GM12878 (cell line): ENCODE results near the gene DCAF8. TPM values are rescaled to one million over a fixed set of nuclear protein-coding genes. Genes with fewer than 3 reads are reported as not detected.

Experiments
- ATAC-seq: fragments of 200-7000 bp; cut with Tn5 transposase; 3 replicates; pipeline ENCODE4 v1.9.1; 2020; ENCODE audit warnings: mild to moderate bottlenecking, moderate library complexity
- BruUV-seq: library from RNA; stranded (reverse); fragments of 400-500 nt; replicated peaks from 2 replicates; lab custom pipeline; 2021; lab: Mats Ljungman, UMichigan
- CTCF ChIA-PET: fragments of 300-600 bp; sonication (Branson Sonifier 250); formaldehyde crosslinking; extraction: SDS; loops from one replicate; lab custom pipeline; 2021; ENCODE audit warnings: inconsistent platforms; lab: Yijun Ruan, JAX
- POLR2A ChIA-PET: fragments of 350-600 bp; formaldehyde crosslinking; extraction: SDS; loops from one replicate; lab custom pipeline; 2021; ENCODE audit warnings: inconsistent platforms; lab: Charles Lee
- RAD21 ChIA-PET: fragments of 300-600 bp; sonication (Branson Sonifier 250); formaldehyde crosslinking; loops from one replicate; lab custom pipeline; 2023; ENCODE audit warnings: antibody characterized with exemption; ENCODE audit not compliant: unreplicated experiment; lab: Charles Lee
- SMC1A ChIA-PET: fragments of 300-600 bp; sonication (Branson Sonifier 250); formaldehyde crosslinking; loops from one replicate; lab custom pipeline; 2023; ENCODE audit not compliant: unreplicated experiment, uncharacterized antibody; lab: Charles Lee
- DNase-seq: peaks from one replicate; pipeline ENCODE4 v3.0.0-alpha.2; 2011; ENCODE audit warnings: low read depth, low spot score
- FAIRE-seq: peaks from 3 replicates; lab custom pipeline; 2011; peaks lifted over from hg19 to GRCh38; lab: Jason Lieb, UNC
- H2AFZ ChIP-seq: 2 replicates; pipeline ENCODE4 v1.6.0; 2011; ENCODE audit warnings: low read depth, low read length, control low read depth; ENCODE audit not compliant: control insufficient read depth
- H3K27ac ChIP-seq: 2 replicates; pipeline ENCODE4 v1.5.1; 2011; ENCODE audit warnings: control low read depth; ENCODE audit not compliant: control insufficient read depth, insufficient read depth
- H3K27me3 ChIP-seq, 2 experiments: replicated peaks in 1 of 2; 2 replicates each; pipeline versions ENCODE4 v1.6.0 to v1.6.1; 2011; ENCODE audit warnings: low read length in 1 of 2; ENCODE audit not compliant: control insufficient read depth in 2 of 2, insufficient read depth in 2 of 2
- H3K36me3 ChIP-seq, 2 experiments: 2 replicates each; pipeline ENCODE4 v1.5.1; 2011; ENCODE audit warnings: low read length in 1 of 2; ENCODE audit not compliant: control insufficient read depth in 2 of 2, insufficient read depth in 2 of 2
- H3K4me1 ChIP-seq: 2 replicates; pipeline ENCODE4 v1.6.1; 2011; ENCODE audit warnings: mild to moderate bottlenecking, low read length, moderate library complexity, mixed read lengths; ENCODE audit not compliant: control insufficient read depth, insufficient read depth
- H3K4me2 ChIP-seq: 2 replicates; pipeline ENCODE4 v1.6.0; 2011; ENCODE audit warnings: control low read depth; ENCODE audit not compliant: control insufficient read depth, insufficient read depth
- H3K4me3 ChIP-seq: fragments of 200-600 bp; sonication (generic); 2 replicates; pipeline ENCODE4 v1.5.1; 2016
- H3K79me2 ChIP-seq: 2 replicates; pipeline ENCODE4 v1.6.0; 2011; ENCODE audit warnings: low read length; ENCODE audit not compliant: control insufficient read depth, insufficient read depth
- H3K9ac ChIP-seq: 2 replicates; pipeline ENCODE4 v1.8.0; 2011; ENCODE audit warnings: low read length, control low read depth, mixed read lengths; ENCODE audit not compliant: control insufficient read depth, insufficient read depth
- H3K9me3 ChIP-seq: replicated peaks from 3 replicates; pipeline ENCODE4 v1.5.1; 2011; ENCODE audit warnings: mild to moderate bottlenecking, low read length; ENCODE audit not compliant: control insufficient read depth, insufficient read depth
- H4K20me1 ChIP-seq: 2 replicates; pipeline ENCODE4 v1.6.0; 2011; ENCODE audit not compliant: control insufficient read depth, insufficient read depth
- CREB1 ChIP-seq: IDR thresholded peaks from 2 replicates; pipeline ENCODE4 v1.6.1; 2012; ENCODE audit warnings: low read depth, mild to moderate bottlenecking, inconsistent platforms
- ESRRA ChIP-seq: IDR thresholded peaks from 2 replicates; pipeline ENCODE4 v1.6.1; 2012; ENCODE audit warnings: mild to moderate bottlenecking, low read length, improper control_type of control experiment
- IRF5 ChIP-seq: fragments of 450-650 bp; IDR thresholded peaks from 2 replicates; pipeline ENCODE4 v1.6.1; 2017; ENCODE audit warnings: borderline replicate concordance
- KDM1A ChIP-seq: fragments of 200-600 bp; sonication (generic); IDR thresholded peaks from 2 replicates; pipeline ENCODE4 v1.6.1; 2016; ENCODE audit warnings: borderline replicate concordance
- NFXL1 ChIP-seq: fragments of 450-650 bp; IDR thresholded peaks from 2 replicates; pipeline ENCODE4 v1.6.1; 2017; ENCODE audit warnings: antibody characterized with exemption, mild to moderate bottlenecking, borderline replicate concordance
- POLR2A ChIP-seq: IDR thresholded peaks from 2 replicates; pipeline ENCODE4 v1.6.1; 2011; ENCODE audit warnings: low read depth, mild to moderate bottlenecking, low read length
- POLR2AphosphoS5 ChIP-seq: IDR thresholded peaks from 2 replicates; pipeline ENCODE4 v1.6.1; 2011; ENCODE audit warnings: mild to moderate bottlenecking, low read length, inconsistent platforms
- RAD21 ChIP-seq: IDR thresholded peaks from 2 replicates; pipeline ENCODE4 v1.6.1; 2011; ENCODE audit warnings: mild to moderate bottlenecking, low read depth, low read length, moderate library complexity; ENCODE audit not compliant: insufficient read depth
- RAD51 ChIP-seq: fragments of 450-650 bp; IDR thresholded peaks from 2 replicates; pipeline ENCODE4 v1.6.1; 2016; ENCODE audit warnings: moderate library complexity, mild to moderate bottlenecking, inconsistent platforms
- SMAD5 ChIP-seq: IDR thresholded peaks from 2 replicates; pipeline ENCODE4 v1.6.1; 2016; ENCODE audit warnings: antibody characterized with exemption, low read depth
- ZNF687 ChIP-seq: fragments of 450-650 bp; IDR thresholded peaks from 2 replicates; pipeline ENCODE4 v1.6.1; 2017; ENCODE audit warnings: mild to moderate bottlenecking, moderate library complexity
- WGBS: methylation state at CpG from one replicate; pipeline ENCODE4 v1.1.6; 2016; ENCODE audit warnings: low lambda C conversion rate; ENCODE audit not compliant: insufficient replicate concordance, insufficient coverage; ENCODE audit errors: missing lambda C conversion rate; 5-methylcytosine and 5-hydroxymethylcytosine counted together
- in situ Hi-C: fragments of 300-500 bp; cut with MboI; formaldehyde crosslinking; loops from 9 replicates; pipeline ENCODE4 v1.14.3; 2018; ENCODE audit warnings: mixed read lengths
- intact Hi-C: fragments of 100-400 bp; cut with micrococcal nuclease; formaldehyde crosslinking; loops from one replicate; pipeline ENCODE4 v1.14.2; 2022; ENCODE audit not compliant: unreplicated experiment
- polyA plus RNA-seq, 11 experiments: library from polyadenylated mRNA; depleted of rRNA in 4 of 11; unstranded in 6 of 11; stranded (reverse) in 5 of 11; fragments of >200 nt; fragmentation: Nextera tagmentation in 4 of 11; fragmentation: Illumina TruSeq in 1 of 11; extraction: Ambion mirVana in 4 of 11; extraction: Trizol in 1 of 11; gene quantifications; 1 replicate in 1 of 11; 2 replicates in 10 of 11; pipeline versions ENCODE4 v1.2.1 to v1.2.3, GENCODE V29; 2011 to 2016; ENCODE audit warnings: inconsistent platforms in 2 of 11, missing spikeins in 2 of 11, low read depth in 1 of 11
- total RNA-seq, 4 experiments: library from RNA; depleted of rRNA in 3 of 4; stranded (reverse); fragments of >200 nt in 3 of 4; fragmentation: Illumina TruSeq in 1 of 4; extraction: Trizol in 1 of 4; gene quantifications; 2 replicates each; pipeline versions ENCODE4 v1.2.1 to v1.2.3, GENCODE V29; 2013 to 2021

The DCAF8 gene
- total and polyA plus RNA-seq, 10 of the 15 experiments (the other 5 are each of a cell fraction or from before 2014, with no cell fraction given) = 10.4 to 152 (median 84.6) TPM

- no peak overlapping the region for H3K4me2 ChIP-seq
- FAIRE-seq = no peak
- H3K4me3 ChIP-seq = no peak overlapping the region
- in situ Hi-C loops (no loop called here), intact Hi-C loops (no loop called here)
- no peak overlapping the region for H3K27ac ChIP-seq
- no peak for TF ChIP-seq POLR2AphosphoS5
- no peak for TF ChIP-seq ESRRA
- TF ChIP-seq NFXL1 = no peak
- no peak for TF ChIP-seq RAD21
- no peak for TF ChIP-seq SMAD5
- TF ChIP-seq CREB1 = no peak
- 0 out of 2 replicates have a peak, but pooled peaks have one; percentile 25 for TF ChIP-seq POLR2A
- 0 out of 2 replicates have a peak, but pooled peaks have one; percentile 22 for TF ChIP-seq RAD51
- TF ChIP-seq IRF5 = no peak
- TF ChIP-seq ZNF687 = peak; percentile 55; the same call in 1 of the 2 replicates
- no peak for TF ChIP-seq KDM1A
- H3K79me2 ChIP-seq = no peaks in the 10 kb centered on the region
- POLR2A ChIA-PET = no interaction called here
- SMC1A ChIA-PET = interaction anchor here (1.1 to 1.3 kb wide), 2 partner anchors 13 to 75 kb away, joined by 3 to 4 read pairs; partner anchors contain the start of gene CASQ1
- H2AFZ ChIP-seq = no peak overlapping the region; the same call in 1 of the 2 replicates
- no peaks in the 10 kb centered on the region for H3K9me3 ChIP-seq
- 64% methylated on average over 2 of the region's 2 CpGs for WGBS
- H3K4me1 ChIP-seq = no peaks in the 10 kb centered on the region; the same call in 1 of the 2 replicates
- no TSS peak for BruUV-seq
- RAD21 ChIA-PET = interaction anchor here (0.9 to 1.7 kb wide), 2 partner anchors 8 to 15 kb away, joined by 3 to 4 read pairs; no protein-coding TSS in a partner anchor
- no peak overlapping the region for H3K9ac ChIP-seq
- peak; percentile 68 for ATAC-seq
- no peak for DNase-seq
- no peaks in the 10 kb centered on the region for H4K20me1 ChIP-seq
- no peaks in the 10 kb centered on the region for H3K36me3 ChIP-seq
- CTCF ChIA-PET = interaction anchor here (1.0 to 1.5 kb wide), 3 partner anchors 15 to 75 kb away, joined by 4 to 6 read pairs (median 5); no protein-coding TSS in a partner anchor
- H3K27me3 ChIP-seq = no peaks in the 10 kb centered on the region; a peak in 2 of 4 replicates
These were observed 85.1 kb downstream of the DCAF8 start for GRCh38 chr1:160177231-160177630.
